PC-9 (cell line): ENCODE results near the gene SCP2.

Source experiments
- CTCF ChIP-seq: fragments of 200-600 bp; sonication (generic); conservative IDR thresholded peaks from 2 replicates; pipeline ENCODE4 v1.6.1; 2017; ENCODE audit warnings: mixed run types, antibody characterized with exemption, mild to moderate bottlenecking, moderate library complexity
- EZH2 ChIP-seq: fragments of 200-600 bp; sonication (generic); IDR thresholded peaks from 2 replicates; pipeline ENCODE4 v1.8.0; 2017; ENCODE audit warnings: antibody characterized with exemption, low read depth

- TF ChIP-seq CTCF (no peak), EZH2 (no peak)
Measured at GRCh38 chr1:53074313-53075154, 147.5 kb downstream of the SCP2 start.
